ENCODE data around the gene TBC1D7.
"Not testable (repeated sequence)": the region's sequence is repeated elsewhere in the genome, so short reads cannot be mapped to it uniquely, and the experiment has no call there.

TBC1D7 gene

DNA sequence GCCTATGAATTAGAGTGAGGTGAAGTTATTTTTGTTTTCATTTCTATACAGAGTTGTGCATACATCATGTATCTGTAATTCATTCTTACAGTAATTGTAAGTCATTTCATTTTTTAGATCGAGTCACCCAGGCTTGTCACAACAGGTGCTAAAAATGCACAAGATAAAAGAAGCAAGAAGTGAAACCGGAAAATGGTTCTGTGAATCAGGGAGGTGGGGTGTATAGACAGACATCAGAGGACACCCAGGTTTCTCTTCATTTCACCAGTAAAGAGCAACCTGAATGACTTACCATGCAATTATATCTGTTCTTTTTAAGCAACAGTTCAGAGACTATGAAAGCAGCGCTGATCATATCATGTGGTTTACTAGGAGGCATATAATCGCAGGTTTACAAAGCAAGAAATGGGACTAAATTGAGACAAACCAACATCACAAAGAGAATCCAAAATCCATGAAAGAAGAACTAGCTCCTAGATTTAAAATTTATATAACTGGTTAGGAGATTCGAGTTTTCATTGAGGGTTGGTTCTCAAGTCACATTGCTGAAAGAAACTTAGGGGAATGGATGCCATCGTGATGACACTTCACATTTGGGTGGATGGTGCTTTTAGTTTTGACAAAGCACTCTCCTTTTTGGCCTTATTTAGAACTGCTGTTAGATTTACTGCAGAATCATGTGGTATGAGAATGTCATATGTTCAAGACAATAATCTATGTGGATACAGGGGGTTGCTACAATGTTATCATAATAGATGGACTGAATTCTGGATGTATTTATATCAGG, 27.9 kb upstream of the TBC1D7 start:
- DNase-seq = peak; percentile 49 to 72

DNA sequence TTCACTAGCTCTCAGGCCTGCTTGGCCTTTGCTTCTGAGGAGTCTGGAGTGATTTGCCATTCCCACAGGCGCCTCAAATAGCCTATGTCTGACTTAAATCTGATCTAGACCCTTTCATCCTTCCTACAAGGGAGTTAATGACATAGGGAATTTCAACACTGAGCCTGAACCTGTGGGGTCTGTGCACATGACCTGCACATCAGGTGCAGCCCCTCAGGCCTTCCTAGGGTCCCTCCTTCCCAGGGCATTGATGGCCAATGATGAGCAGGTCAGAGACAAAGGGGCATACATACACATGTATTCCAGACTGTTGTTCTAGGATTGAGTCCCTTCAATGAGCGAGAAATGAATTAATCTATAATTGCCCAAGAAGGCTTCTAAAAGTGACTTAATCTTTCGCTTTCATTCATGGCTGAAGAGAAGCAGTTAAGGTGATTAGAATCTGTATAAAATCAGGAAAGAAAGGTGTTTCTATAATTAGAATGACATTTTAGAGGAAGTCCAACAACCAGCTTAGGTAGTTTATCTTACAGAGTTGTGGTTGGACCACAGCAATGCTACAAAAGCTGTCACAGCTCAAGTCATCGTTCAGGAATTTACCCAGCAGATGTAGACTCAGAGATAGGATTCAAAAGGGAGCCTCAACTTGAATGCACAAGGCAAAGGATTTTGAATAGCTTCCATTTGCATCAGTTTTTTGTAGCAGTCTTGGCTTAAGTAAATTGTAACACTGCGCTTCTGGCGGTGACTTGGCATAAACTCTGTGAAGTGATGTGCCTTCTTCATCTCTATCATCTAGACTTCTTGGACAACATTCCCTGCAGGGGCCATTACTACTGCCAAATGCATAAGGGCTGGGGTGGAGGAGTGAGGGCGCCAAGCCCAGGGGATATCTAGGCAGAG, 27.0 kb upstream of the TBC1D7 start:
- DNase-seq = peak in 1 of 2 donors; percentile 60

DNA sequence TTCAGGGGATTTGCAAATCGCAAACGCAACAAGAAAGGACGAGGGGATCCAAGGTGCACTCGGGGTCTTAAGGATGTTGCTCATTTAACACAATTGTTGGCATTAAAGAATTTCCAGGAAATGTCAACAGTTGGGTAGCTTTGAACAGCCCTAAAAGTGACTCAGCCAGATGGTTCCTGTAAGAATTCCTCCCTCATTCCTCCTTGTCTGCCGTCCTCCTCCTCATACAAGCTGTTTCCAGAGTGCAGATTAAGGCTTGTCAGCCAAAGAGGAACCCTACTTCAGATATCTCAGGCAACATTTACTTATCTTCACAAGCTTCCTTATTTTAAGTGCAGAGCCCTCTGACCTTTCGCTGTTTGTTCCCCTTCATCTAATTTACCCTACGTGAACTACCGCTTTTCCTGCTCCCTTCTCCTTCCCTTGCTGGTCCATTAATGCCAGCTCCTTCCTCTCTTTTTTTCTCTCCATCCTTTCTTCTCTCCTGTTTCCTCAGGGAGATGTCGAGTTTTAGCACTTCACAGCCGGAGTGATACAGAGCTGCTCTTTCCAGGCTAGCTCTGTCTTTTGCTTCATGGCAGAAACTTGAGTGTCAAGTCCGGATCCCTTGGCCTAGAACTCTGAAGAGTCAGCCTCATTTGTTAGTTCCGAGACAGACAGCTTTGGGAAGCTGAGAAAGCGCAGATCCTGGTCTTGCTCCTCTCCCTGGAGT, 26.1 kb upstream of the TBC1D7 start:
- DNase-seq = no peak

GRCh38 chr6:13352165-13352564, 23.8 kb upstream of the TBC1D7 start:
- DNase-seq = no peak

DNA sequence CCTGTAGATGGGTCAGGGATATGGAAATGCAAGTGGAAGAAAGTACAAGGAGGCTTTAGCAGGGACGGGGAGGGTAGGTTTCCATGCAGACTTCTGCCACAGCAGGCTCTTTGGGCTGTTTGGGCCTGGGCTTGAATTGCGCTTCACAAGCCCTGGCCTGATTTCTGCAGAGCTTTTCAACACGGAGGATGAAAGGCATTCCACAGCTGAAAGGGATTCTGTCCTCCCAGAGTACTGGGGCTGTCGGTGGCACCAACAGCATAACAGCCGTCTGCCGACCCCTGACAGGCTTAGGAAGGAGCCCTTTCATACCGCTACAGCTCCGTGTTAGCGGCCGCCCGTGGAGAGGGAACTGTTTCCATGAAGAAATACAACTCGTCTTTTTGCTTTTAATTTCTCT, 22.9 kb upstream of the TBC1D7 start:
- DNase-seq = no peak

DNA sequence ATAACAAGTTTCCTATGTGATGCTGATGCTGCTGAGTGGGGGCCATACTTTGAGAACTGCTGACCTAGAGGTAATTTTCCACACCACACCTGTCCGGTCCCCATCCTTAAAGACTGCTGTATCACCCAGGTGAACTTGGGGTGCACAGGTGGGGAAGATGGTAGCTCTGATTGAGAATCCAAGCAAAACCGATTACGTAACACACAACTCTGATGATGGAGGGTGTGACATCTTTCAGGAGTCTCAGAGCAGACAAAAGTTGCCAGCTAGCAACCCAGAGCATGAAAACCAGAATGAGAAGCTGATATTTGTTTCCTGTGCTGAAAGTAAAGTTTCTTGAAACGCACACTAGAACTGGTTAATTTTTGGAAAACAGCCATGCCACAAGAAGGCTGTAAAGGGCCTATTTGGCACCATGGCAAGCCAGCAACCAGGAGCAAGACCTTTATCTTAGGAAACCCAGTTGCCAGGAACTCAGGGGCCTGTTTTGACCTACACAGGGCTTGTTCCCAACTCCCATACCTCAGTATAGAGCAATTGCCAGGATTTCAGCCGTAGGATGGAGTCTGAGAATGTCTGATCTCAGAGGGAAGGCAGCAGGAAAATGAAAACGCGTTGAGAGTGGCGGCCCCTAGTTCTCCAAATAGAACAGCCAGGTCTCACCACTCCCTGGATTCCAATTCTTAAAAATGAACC, 21.6 kb upstream of the TBC1D7 start:
- DNase-seq = no peak

GRCh38 chr6:13348334-13349113, 20.2 kb upstream of the TBC1D7 start:
- no peak for DNase-seq

GRCh38 chr6:13346245-13346644, 17.9 kb upstream of the TBC1D7 start:
- DNase-seq = no peak

DNA sequence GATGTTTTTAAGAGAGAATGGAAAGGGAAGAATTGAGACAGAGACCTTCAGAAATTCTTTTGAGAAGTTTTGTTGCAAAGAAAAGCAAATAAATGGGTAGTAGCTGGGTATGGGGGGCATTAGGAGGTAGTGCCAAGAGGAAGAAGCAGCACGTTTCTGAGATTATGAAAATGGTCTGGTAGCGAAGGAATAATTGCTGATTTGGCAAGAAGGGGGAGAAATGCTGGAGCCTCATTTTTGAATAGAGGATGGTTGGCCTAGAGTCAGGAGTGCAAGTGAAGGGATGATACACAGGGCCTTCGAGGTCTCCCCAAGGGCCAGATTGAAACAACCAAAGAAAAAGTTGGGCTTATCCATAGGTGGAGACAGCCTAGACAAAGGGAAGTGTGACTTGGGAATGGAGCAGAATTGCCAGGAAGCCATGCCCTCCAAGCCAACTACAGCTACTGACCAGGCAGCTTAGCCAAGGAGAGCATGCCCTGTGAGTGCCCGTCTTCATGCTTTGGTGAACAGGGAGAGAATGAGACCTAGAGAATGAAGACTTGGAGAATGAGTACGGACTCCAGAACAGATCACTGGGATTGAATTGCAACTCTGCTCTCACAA, 14.2 kb upstream of the TBC1D7 start:
- DNase-seq = no peak

DNA sequence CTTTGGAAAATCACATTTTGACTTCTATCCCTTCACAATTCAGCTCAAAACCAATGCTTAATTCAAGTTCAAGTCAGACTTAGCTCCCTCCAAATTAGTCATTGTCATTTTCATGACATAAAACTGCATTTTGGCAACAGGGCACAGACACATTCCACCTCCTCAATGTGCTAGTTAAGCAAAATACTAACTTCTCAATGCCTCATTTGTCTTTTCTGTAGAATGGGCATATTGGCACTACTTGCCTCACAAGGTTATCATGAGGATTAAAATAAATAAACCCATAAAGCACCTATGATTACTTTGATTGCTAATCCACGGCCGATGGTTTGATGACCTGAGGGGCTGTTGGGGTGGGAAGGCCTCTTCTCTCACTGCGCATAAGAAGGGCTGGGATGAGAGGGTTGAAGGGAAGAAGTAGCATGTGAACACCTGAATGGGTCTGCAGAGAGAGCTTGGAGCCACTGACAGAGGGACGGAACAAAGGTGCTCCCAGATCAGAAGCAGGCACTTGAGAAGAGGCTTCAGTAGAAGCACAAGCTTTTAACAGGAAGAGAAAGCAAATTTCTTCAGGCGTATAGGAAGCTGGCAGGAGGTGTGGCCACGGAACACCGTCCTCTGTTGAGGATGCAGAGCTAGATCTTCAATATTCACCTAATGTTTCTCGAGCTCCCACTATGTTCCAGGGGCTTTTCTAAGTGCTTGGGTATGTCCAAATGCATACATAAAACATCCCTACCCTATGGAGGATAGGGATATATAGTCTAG, 11.7 kb upstream of the TBC1D7 start:
- DNase-seq = peak in 1 of 2 donors; percentile 8

- peak in 1 of 2 donors; percentile 29 for DNase-seq
Observed at GRCh38 chr6:13338038-13338437, 9.7 kb upstream of the TBC1D7 start.

- peak; percentile 56 to 71 for DNase-seq
Observed at GRCh38 chr6:13336553-13336952, 8.2 kb upstream of the TBC1D7 start.

- no peak for DNase-seq
Observed at GRCh38 chr6:13334953-13335352, 6.6 kb upstream of the TBC1D7 start.

- no peak for DNase-seq
Observed at GRCh38 chr6:13332349-13332706, 4.0 kb upstream of the TBC1D7 start.

DNA sequence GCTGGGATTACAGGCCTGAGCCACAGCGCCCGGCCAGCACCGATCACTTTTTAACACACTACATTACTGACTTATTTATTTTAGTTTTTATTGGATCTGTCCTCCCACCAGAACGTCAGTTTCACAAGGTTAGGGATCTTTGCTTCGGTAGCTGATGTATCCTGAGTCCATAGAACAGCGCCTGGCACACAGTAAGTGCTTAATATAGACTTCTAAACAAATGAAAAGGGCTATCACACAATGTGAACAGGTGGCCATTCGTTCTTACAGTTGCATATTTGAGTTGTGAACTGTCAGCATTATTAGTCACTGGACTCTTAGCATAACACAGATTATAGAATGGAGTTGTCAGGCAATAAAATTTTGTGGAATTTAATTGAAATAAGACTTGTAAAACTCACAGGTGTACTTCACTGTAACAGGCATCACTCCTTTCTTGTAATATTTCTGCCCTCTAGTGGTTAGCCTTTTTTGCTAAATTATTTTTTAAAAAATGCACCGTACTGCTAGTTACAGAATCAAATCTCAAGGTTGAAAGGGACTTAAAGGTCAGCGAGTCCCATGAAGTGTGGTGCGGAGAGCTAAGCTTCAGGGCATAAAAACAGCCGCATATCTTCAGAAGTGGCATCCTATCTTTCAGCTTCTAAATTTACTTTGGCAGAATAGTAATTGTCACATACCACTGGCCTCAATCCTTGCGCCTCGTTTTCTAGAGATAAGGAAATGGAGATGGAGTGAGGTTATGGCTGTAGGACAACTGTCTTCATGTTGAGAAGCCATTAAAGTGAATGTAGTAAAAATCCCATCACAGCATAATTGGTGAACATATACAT, 3.4 kb upstream of the TBC1D7 start:
- peak in 1 of 2 donors; percentile 58 for DNase-seq

- no peak for DNase-seq
Observed at GRCh38 chr6:13328875-13329183, 492 bp upstream of the TBC1D7 start.

GRCh38 chr6:13327691-13328075, 654 bp downstream of the TBC1D7 start:
- DNase-seq = peak in 1 of 2 donors; percentile 22

DNA sequence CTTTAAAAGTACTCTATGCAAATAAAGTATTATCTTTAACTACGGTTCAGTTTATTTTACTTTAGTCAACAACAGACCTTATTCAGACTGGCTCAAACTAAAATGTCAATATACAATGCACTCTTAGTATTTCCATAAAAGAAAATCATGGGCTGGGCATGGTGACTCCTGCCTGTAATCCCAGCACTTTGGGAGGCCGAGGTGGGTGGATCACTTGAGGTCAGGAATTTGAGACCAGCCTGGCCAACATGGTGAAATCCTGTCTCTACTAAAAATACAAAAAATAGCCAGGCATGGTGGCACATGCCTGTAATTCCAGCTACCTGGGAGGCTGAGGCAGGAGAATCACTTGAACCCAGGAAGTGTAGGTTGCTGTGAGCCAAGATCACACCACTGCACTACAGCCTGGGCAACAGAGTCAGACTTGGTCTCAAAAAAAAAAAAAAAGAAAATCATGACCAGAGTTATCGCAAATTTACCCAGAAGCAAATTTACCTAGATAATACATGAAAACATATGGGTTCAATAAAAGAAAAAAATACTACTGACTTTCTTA, 2.2 kb downstream of the TBC1D7 start:
- not testable (repeated sequence) for DNase-seq

- no peak for DNase-seq
Observed at GRCh38 chr6:13319891-13320564, 8.3 kb downstream of the TBC1D7 start.
